ENCODE results near the gene ACAP1. TPM values are rescaled to one million over a fixed set of nuclear protein-coding genes. Genes with fewer than 3 reads are reported as not detected.
A peak's percentile ranks its signal among the peaks of the same experiment; 100 is the strongest.

ACAP1 gene
- total and polyA plus RNA-seq, 9 of the 15 experiments (the other 6 are each of a cell fraction or from before 2014, with no cell fraction given): 0.15 to 8.5 (median 2.4) TPM

DNA sequence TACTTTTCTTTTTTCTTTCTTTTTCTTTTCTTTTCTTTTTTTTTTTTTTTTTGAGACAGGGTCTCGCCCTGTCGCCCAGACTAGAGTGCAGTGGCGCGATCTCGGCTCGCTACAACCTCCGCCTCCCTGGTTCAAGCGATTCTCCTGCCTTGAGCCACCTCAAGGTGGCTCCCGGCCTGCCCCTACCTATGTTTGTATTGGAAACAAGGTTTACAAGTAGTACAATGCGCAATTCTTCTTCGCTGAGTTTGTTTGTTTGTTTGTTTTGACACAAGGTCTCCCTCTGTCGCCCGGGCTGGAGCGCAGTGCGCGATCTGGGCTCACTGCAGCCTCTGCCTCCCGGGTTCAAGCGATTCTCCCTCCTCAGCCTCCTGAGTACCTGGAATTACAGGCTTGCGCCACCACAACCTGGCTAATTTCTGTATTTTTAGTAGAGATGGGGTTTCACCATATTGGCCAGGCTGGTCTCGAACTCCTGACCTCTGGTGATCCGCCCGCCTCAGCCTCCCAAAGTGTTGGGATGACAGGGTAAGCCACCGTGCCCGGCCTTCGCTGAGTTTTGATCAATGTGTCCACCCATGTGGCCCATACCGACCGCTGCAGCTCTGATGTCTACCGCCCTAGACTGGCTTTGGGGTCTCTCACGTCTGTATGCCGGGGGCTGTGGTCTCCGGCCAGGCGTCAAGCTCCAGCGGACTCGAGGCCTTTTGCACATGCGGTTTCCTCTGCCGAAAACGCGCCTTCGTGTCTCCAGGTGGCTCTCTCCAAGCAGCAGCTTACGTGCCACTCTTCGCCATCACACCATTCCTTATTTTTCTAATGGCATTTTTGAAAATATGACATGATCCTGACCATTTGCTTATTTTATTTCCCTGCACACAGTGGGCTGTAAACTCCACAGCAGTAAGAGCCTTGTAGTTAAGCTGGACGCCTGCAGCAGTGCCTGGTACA, 40.8 kb upstream of the ACAP1 start:
- ChIA-PET POLR2A (interaction anchor here (0.7 to 1.6 kb wide), 4 partner anchors 10 to 246 kb away, joined by 3 to 13 read pairs (median 4); partner anchors contain the start of gene PHF23), CTCF (ENCODE audit: low intra/inter-chr PET ratio) (interaction anchor here (2.5 kb wide), 1 partner anchor 15 kb away, joined by 19 read pairs; the partner anchor contains the start of gene SLC2A4)
- TF ChIP-seq, protein P1, sequence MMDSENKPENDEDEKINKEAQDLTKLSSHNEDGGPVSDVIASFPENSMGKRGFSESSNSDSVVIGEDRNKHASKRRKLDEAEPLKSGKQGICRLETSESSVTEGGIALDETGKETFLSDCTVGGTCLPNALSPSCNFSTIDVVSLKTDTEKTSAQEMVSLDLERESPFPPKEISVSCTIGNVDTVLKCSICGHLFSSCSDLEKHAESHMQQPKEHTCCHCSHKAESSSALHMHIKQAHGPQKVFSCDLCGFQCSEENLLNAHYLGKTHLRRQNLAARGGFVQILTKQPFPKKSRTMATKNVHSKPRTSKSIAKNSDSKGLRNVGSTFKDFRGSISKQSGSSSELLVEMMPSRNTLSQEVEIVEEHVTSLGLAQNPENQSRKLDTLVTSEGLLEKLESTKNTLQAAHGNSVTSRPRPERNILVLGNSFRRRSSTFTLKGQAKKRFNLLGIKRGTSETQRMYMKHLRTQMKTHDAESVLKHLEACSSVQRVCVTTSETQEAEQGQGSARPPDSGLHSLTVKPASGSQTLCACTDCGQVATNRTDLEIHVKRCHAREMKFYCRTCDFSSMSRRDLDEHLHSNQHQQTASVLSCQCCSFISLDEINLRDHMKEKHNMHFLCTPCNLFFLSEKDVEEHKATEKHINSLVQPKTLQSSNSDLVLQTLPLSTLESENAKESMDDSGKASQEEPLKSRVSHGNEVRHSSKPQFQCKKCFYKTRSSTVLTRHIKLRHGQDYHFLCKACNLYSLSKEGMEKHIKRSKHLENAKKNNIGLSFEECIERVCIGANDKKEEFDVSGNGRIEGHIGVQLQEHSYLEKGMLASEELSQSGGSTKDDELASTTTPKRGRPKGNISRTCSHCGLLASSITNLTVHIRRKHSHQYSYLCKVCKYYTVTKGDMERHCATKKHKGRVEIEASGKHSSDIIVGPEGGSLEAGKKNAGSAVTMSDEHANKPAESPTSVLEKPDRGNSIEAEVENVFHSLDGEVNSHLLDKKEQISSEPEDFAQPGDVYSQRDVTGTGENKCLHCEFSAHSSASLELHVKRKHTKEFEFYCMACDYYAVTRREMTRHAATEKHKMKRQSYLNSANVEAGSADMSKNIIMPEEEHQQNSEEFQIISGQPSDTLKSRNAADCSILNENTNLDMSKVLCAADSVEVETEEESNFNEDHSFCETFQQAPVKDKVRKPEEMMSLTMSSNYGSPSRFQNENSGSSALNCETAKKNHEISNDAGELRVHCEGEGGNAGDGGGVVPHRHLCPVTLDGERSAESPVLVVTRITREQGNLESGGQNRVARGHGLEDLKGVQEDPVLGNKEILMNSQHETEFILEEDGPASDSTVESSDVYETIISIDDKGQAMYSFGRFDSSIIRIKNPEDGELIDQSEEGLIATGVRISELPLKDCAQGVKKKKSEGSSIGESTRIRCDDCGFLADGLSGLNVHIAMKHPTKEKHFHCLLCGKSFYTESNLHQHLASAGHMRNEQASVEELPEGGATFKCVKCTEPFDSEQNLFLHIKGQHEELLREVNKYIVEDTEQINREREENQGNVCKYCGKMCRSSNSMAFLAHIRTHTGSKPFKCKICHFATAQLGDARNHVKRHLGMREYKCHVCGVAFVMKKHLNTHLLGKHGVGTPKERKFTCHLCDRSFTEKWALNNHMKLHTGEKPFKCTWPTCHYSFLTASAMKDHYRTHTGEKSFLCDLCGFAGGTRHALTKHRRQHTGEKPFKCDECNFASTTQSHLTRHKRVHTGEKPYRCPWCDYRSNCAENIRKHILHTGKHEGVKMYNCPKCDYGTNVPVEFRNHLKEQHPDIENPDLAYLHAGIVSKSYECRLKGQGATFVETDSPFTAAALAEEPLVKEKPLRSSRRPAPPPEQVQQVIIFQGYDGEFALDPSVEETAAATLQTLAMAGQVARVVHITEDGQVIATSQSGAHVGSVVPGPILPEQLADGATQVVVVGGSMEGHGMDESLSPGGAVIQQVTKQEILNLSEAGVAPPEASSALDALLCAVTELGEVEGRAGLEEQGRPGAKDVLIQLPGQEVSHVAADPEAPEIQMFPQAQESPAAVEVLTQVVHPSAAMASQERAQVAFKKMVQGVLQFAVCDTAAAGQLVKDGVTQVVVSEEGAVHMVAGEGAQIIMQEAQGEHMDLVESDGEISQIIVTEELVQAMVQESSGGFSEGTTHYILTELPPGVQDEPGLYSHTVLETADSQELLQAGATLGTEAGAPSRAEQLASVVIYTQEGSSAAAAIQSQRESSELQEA (IDR thresholded peaks at IDR 0.05; ENCODE audit: low read depth): no peak
- no peaks in the 10 kb centered on the region for H3K36me3 ChIP-seq (ENCODE audit: control insufficient read depth, insufficient read depth, low read length)
- ATAC-seq (no peak), FAIRE-seq (peak; percentile 65), DNase-seq (ENCODE audit: extremely low read depth in 1 of 4, low spot score in 3 of 4) (no peak)
- intact Hi-C loops (cut with micrococcal nuclease) (loop anchor here (1.0 to 5.0 kb wide), 2 partner anchors 15 to 243 kb away; no protein-coding TSS in a partner anchor), in situ Hi-C loops (cut with MboI) (no loop called here)
- H3K4me3 ChIP-seq: no peak overlapping the region
- peak overlapping the region; percentile 83 for H2AFZ ChIP-seq (ENCODE audit: low read depth, low read length)
- no peaks in the 10 kb centered on the region for H3K9me3 ChIP-seq (replicated peaks; ENCODE audit: control insufficient read depth, insufficient read depth, low read depth, low read length)
- no peak overlapping the region for H3K4me2 ChIP-seq (ENCODE audit: insufficient read depth, low read length)
- WGBS (ENCODE audit: insufficient coverage, low coverage, missing lambda C conversion rate): 88% methylated on average over 15 of the region's 42 CpGs
- H3K9me1 ChIP-seq (ENCODE audit: control insufficient read depth, insufficient read depth, low read length): no peaks in the 10 kb centered on the region
- BruUV-seq (replicated peaks): no TSS peak
- H3K27me3 ChIP-seq (ENCODE audit: control insufficient read depth in 2 of 2, insufficient read depth in 2 of 2, low read length in 2 of 2): no peaks in the 10 kb centered on the region
- no peaks in the 10 kb centered on the region for H3K79me2 ChIP-seq (ENCODE audit: control insufficient read depth, insufficient read depth, low read length)
- no peak overlapping the region for H3K9ac ChIP-seq (ENCODE audit: insufficient read depth in 1 of 2, low read depth in 2 of 2, low read length in 2 of 2)
- H3K4me1 ChIP-seq (replicated peaks in 1 of 2; ENCODE audit: control insufficient read depth in 2 of 2, insufficient read depth in 2 of 2, low read length in 2 of 2): peaks cover 17 to 42% of the 10 kb centered on the region in 2 experiments
- no peak overlapping the region for H3K27ac ChIP-seq (ENCODE audit: extremely low read depth, low read depth, low read length)
- no peaks in the 10 kb centered on the region for H4K20me1 ChIP-seq (replicated peaks; ENCODE audit: control insufficient read depth, insufficient read depth, low read length)

Measured in K562 (cell line).